GM23248 (cell line): ENCODE data around the gene ICE1. TPM values are rescaled to one million over a fixed set of nuclear protein-coding genes. Genes with fewer than 3 reads are reported as not detected.
A peak's percentile ranks its signal among the peaks of the same experiment; 100 is the strongest.

Experiments used
- DNase-seq: peaks from one replicate; pipeline ENCODE4 v3.0.0-alpha.2; 2015
- H2AFZ ChIP-seq: fragments of 200-600 bp; sonication (generic); 2 replicates; pipeline ENCODE4 v1.6.1; 2016; ENCODE audit warnings: antibody characterized with exemption
- H3F3A ChIP-seq: fragments of 200-600 bp; sonication (generic); 2 replicates; pipeline ENCODE4 v1.6.1; 2016; ENCODE audit warnings: mild to moderate bottlenecking, antibody characterized with exemption, mixed run types; ENCODE audit not compliant: insufficient read depth
- H3K27ac ChIP-seq: fragments of 200-600 bp; sonication (generic); 2 replicates; pipeline ENCODE4 v1.5.1; 2016; ENCODE audit warnings: mild to moderate bottlenecking
- H3K27me3 ChIP-seq: fragments of 200-600 bp; sonication (generic); replicated peaks from 2 replicates; pipeline ENCODE4 v1.6.1; 2016; ENCODE audit warnings: mild to moderate bottlenecking; ENCODE audit not compliant: insufficient read depth
- H3K36me3 ChIP-seq: fragments of 200-600 bp; sonication (generic); 2 replicates; pipeline ENCODE4 v1.6.1; 2016; ENCODE audit warnings: low read depth, mild to moderate bottlenecking
- H3K4me1 ChIP-seq: fragments of 200-600 bp; sonication (generic); 2 replicates; pipeline ENCODE4 v1.6.1; 2016; ENCODE audit warnings: mild to moderate bottlenecking; ENCODE audit not compliant: insufficient read depth
- H3K4me2 ChIP-seq: fragments of 200-600 bp; sonication (generic); one replicate; pipeline ENCODE4 v1.6.1; 2016; ENCODE audit warnings: mild to moderate bottlenecking; ENCODE audit not compliant: unreplicated experiment
- H3K4me3 ChIP-seq: fragments of 200-600 bp; sonication (generic); 2 replicates; pipeline ENCODE4 v1.5.1; 2016; ENCODE audit warnings: mild to moderate bottlenecking
- H3K79me2 ChIP-seq: fragments of 200-600 bp; sonication (generic); 2 replicates; pipeline ENCODE4 v1.6.1; 2016; ENCODE audit warnings: mild to moderate bottlenecking; ENCODE audit not compliant: insufficient read depth
- H3K9ac ChIP-seq: fragments of 200-600 bp; sonication (generic); 2 replicates; pipeline ENCODE4 v1.6.1; 2016; ENCODE audit warnings: mild to moderate bottlenecking
- H3K9me2 ChIP-seq: fragments of 200-600 bp; sonication (generic); 2 replicates; pipeline ENCODE4 v1.6.1; 2016; ENCODE audit warnings: mixed run types, mild to moderate bottlenecking, moderate library complexity; ENCODE audit not compliant: insufficient read depth
- H3K9me3 ChIP-seq: fragments of 200-600 bp; sonication (generic); one replicate; pipeline ENCODE4 v1.6.1; 2017; ENCODE audit warnings: low read depth
- H4K20me1 ChIP-seq: fragments of 200-600 bp; sonication (generic); 2 replicates; pipeline ENCODE4 v1.6.0; 2016; ENCODE audit not compliant: insufficient read depth
- EZH2 ChIP-seq: fragments of 200-600 bp; sonication (generic); IDR thresholded peaks from 2 replicates; pipeline ENCODE4 v1.6.1; 2018; ENCODE audit warnings: antibody characterized with exemption, mild to moderate bottlenecking; ENCODE audit not compliant: insufficient read depth, poor library complexity, severe bottlenecking
- EZH2phosphoT487 ChIP-seq: fragments of 200-600 bp; sonication (generic); IDR thresholded peaks from 2 replicates; pipeline ENCODE4 v1.6.1; 2018; ENCODE audit warnings: antibody characterized with exemption, moderate library complexity, mild to moderate bottlenecking, low read depth; ENCODE audit not compliant: insufficient read depth
- WGBS, 2 experiments: methylation state at CpG; one replicate each; pipeline ENCODE4 v1.1.6; 2015 to 2017; ENCODE audit warnings: low lambda C conversion rate in 2 of 2, low coverage in 1 of 2; ENCODE audit errors: missing lambda C conversion rate in 2 of 2; 5-methylcytosine and 5-hydroxymethylcytosine counted together
- in situ Hi-C: fragments of 300-500 bp; cut with MboI; formaldehyde crosslinking; loops from 2 replicates; pipeline ENCODE4 v1.15.0; 2020
- polyA plus RNA-seq: library from polyadenylated mRNA; unstranded; fragments of >200 nt; fragmentation: Nextera tagmentation; extraction: Ambion mirVana; gene quantifications from 2 replicates; pipeline ENCODE4 v1.2.1, GENCODE V29; 2016
- total RNA-seq: library from RNA; depleted of rRNA; stranded (reverse); fragments of >200 nt; shearing (Covaris generic); gene quantifications from 2 replicates; pipeline ENCODE4 v1.2.3, GENCODE V29; 2014

ICE1 gene
- total and polyA plus RNA-seq, 2 experiments from 2014 or later: 12.2 to 17.0 TPM

GRCh38 chr5:5454391-5454790, 31.9 kb downstream of the ICE1 start:
- Histone ChIP-seq H3K9ac (no peak overlapping the region), H4K20me1 (no peaks in the 10 kb centered on the region), H3K4me3 (no peak overlapping the region), H3K27me3 (no peaks in the 10 kb centered on the region), H3K4me2 (no peak overlapping the region), H2AFZ (no peak overlapping the region), H3F3A (no peaks in the 10 kb centered on the region), H3K27ac (no peak overlapping the region), H3K4me1 (no peaks in the 10 kb centered on the region), H3K79me2 (peaks cover 6% of the 10 kb centered on the region; the same call in 1 of the 2 replicates), H3K9me3 (no peaks in the 10 kb centered on the region), H3K9me2 (no peaks in the 10 kb centered on the region), H3K36me3 (peaks cover 53% of the 10 kb centered on the region)
- DNase-seq: no peak
- 82 to 86% methylated on average over 5 of the region's 5 CpGs for WGBS, 2 experiments
- in situ Hi-C loops: no loop called here
- TF ChIP-seq EZH2: no peak
- no peak for TF ChIP-seq EZH2phosphoT487

DNA sequence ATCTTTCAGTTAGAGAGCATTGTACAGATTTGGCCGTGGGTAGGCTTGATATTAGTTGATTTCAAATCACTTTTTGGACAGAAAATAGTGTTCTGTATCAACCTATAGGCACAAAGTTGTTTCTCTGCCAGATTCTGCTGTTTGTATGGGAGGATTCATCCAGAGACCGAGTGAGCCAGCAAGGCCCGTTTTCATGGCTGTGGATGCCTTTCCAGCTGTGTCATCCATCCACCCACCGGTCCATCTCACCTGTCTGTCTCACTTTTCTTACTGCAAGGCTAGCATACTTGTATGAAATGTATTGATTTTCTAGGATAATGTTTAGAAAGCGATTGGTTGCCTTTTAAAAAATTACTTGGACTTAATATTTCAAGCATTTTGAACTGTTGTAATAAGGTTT, 34.4 kb downstream of the ICE1 start:
- no peak for TF ChIP-seq EZH2
- no peak for TF ChIP-seq EZH2phosphoT487
- Histone ChIP-seq H3K4me2 (no peak overlapping the region), H3K27me3 (no peaks in the 10 kb centered on the region), H2AFZ (no peak overlapping the region), H3K36me3 (peaks cover 53% of the 10 kb centered on the region), H3K9me3 (no peaks in the 10 kb centered on the region), H3K9ac (no peak overlapping the region), H3K4me1 (no peaks in the 10 kb centered on the region), H3K4me3 (no peak overlapping the region), H3K9me2 (no peaks in the 10 kb centered on the region), H3F3A (no peaks in the 10 kb centered on the region), H3K79me2 (peaks cover 6% of the 10 kb centered on the region; the same call in 1 of the 2 replicates), H4K20me1 (no peaks in the 10 kb centered on the region), H3K27ac (no peak overlapping the region)
- in situ Hi-C loops: no loop called here
- no peak for DNase-seq
- 80 to 84% methylated on average over 5 of the region's 5 CpGs for WGBS, 2 experiments

- H2AFZ ChIP-seq: no peak overlapping the region
- no peaks in the 10 kb centered on the region for H4K20me1 ChIP-seq
- in situ Hi-C loops: no loop called here
- no peaks in the 10 kb centered on the region for H3K4me1 ChIP-seq
- H3K36me3 ChIP-seq: peaks cover 60% of the 10 kb centered on the region
- no peak overlapping the region for H3K27ac ChIP-seq
- TF ChIP-seq EZH2 (no peak), EZH2phosphoT487 (no peak)
- H3K9me3 ChIP-seq: no peaks in the 10 kb centered on the region
- H3K4me3 ChIP-seq: no peak overlapping the region
- H3K27me3 ChIP-seq: no peaks in the 10 kb centered on the region
- peak; percentile 26 for DNase-seq
- no peaks in the 10 kb centered on the region for H3K9me2 ChIP-seq
- H3K9ac ChIP-seq: no peak overlapping the region
- no peaks in the 10 kb centered on the region for H3F3A ChIP-seq
- H3K79me2 ChIP-seq: peaks cover 6% of the 10 kb centered on the region; the same call in 1 of the 2 replicates
- WGBS, 2 experiments: 86 to 91% methylated on average over 4 of the region's 4 CpGs
- no peak overlapping the region for H3K4me2 ChIP-seq
Measured at GRCh38 chr5:5460311-5460710, 37.8 kb downstream of the ICE1 start.

DNA sequence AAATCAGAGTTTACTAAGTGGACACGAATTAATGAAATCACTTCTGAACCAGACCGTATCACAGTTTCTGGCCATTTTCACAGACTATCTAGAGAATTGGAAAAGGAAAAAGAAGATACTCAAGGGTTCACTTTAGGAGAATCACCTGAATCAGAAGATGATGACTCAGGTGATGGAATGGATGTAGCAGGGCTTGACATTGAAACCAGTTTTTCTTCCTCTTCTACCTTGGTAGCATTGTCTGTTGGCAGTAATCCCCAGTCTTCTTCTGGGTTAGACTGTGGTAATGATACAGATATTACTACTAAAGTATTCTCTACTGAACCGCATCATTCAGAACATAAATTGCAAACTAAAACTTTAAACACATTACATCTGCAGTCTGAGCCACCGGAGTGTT, 38.5 kb downstream of the ICE1 start:
- Histone ChIP-seq H3K36me3 (peaks cover 64% of the 10 kb centered on the region), H3K79me2 (peaks cover 6% of the 10 kb centered on the region; the same call in 1 of the 2 replicates), H3K9me3 (no peaks in the 10 kb centered on the region), H3K4me1 (no peaks in the 10 kb centered on the region), H3K4me2 (no peak overlapping the region), H3K27me3 (no peaks in the 10 kb centered on the region), H4K20me1 (no peaks in the 10 kb centered on the region), H3F3A (no peaks in the 10 kb centered on the region), H2AFZ (no peak overlapping the region), H3K9ac (no peak overlapping the region), H3K4me3 (no peak overlapping the region), H3K9me2 (no peaks in the 10 kb centered on the region), H3K27ac (no peak overlapping the region)
- TF ChIP-seq EZH2: no peak
- TF ChIP-seq EZH2phosphoT487: no peak
- 98% methylated on average over 4 of the region's 4 CpGs for WGBS, 2 experiments
- no peak for DNase-seq
- in situ Hi-C loops: no loop called here

DNA sequence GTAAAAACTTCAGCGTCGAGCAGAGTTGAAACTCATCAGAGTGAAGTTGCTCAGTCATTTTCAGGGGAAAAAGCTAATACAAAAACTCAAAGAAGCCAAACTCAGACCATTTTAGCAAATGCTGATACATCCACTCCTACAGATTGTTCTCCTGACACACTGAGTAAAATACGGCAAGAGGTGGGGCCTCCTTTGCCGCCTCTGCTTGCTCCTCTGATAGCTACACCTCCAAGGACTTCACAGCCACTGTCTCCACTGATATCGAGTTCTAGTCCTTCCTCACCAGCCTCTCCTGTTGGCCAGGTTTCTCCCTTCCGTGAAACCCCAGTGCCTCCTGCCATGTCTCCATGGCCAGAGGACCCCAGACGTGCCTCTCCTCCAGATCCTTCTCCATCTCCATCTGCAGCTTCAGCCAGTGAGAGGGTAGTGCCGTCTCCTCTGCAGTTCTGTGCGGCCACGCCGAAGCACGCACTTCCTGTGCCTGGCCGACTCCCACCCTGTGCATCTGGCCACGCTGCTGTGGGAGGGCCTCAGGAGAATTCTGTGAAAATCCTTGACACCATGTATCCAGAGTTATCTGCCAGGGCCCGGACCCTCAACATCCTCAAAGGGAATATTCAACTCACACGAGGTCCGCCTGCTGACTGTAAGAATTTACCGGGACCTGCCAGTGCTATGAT, 41.7 kb downstream of the ICE1 start:
- in situ Hi-C loops: no loop called here
- Histone ChIP-seq H3K27ac (no peak overlapping the region), H3F3A (no peaks in the 10 kb centered on the region), H3K36me3 (peaks cover 49% of the 10 kb centered on the region), H3K27me3 (no peaks in the 10 kb centered on the region), H3K9ac (no peak overlapping the region), H3K4me1 (no peaks in the 10 kb centered on the region), H3K4me2 (no peak overlapping the region), H3K79me2 (no peaks in the 10 kb centered on the region), H2AFZ (no peak overlapping the region), H4K20me1 (no peaks in the 10 kb centered on the region), H3K9me3 (no peaks in the 10 kb centered on the region), H3K9me2 (no peaks in the 10 kb centered on the region), H3K4me3 (no peak overlapping the region)
- no peak for DNase-seq
- WGBS, 2 experiments: 88 to 91% methylated on average over 18 of the region's 18 CpGs
- TF ChIP-seq EZH2 (no peak), EZH2phosphoT487 (no peak)
